GM20431 (cell line): ENCODE data around the gene MPV17.
"Not testable (repeated sequence)": the region's sequence is repeated elsewhere in the genome, so short reads cannot be mapped to it uniquely, and the experiment has no call there.

Source experiments
- in situ Hi-C: fragments of 300-500 bp; cut with MseI, MboI; formaldehyde crosslinking; loops from one replicate; pipeline ENCODE4 v1.15.0; 2020; ENCODE audit warnings: low sequenced_read_pairs; ENCODE audit not compliant: unreplicated experiment

The MPV17 gene

GRCh38 chr2:27272537-27273522, 50.1 kb downstream of the MPV17 start:
- in situ Hi-C loops, result not testable (repeated sequence)

GRCh38 chr2:27271631-27272340, 51.1 kb downstream of the MPV17 start:
- in situ Hi-C loops, result no loop called here

DNA sequence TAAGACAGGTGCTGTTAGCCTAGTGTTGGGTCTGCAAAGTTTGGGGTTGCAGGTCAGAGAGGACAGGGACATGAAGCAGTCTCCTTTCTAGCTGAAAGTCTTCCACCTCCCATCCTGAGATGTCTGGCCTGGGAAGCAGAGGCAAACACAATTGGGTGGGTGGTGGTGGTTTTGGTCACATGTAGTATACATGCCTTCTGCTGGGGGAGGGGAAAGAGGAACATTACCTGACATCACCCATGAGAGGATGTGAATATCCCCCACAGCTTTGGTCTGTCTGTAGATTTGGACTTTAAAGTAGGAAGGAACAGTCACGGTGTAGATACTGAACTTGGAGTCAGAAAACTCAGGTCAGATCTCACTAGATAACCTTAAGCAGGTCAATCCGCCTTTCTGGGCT, 52.2 kb downstream of the MPV17 start:
- in situ Hi-C loops, result no loop called here

- in situ Hi-C loops, result no loop called here
Observed at GRCh38 chr2:27270131-27270530, 52.8 kb downstream of the MPV17 start.

DNA sequence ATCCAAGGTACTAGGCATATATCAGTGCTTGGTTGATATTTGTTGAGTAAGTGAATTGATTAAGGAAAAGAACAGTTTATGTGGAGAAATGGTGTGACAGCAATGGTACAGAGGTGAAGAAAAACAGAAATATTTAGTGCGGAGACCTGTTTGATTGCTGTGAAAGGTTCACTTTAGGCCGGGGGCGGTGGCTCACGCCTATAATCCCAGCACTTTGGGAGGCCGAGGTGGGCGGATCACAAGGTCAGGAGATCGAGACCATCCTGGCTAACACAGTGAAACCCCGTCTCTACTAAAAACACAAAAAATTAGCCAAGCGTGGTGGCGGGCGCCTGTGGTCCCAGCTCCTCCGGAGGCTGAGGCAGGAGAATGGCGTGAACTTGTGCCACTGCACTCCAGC, 54.6 kb downstream of the MPV17 start:
- in situ Hi-C loops, result not testable (repeated sequence)

GRCh38 chr2:27265536-27265870, 57.4 kb downstream of the MPV17 start:
- in situ Hi-C loops, result no loop called here

- in situ Hi-C loops, result no loop called here
Observed at GRCh38 chr2:27264753-27265535, 58.0 kb downstream of the MPV17 start.

- in situ Hi-C loops, result no loop called here
Observed at GRCh38 chr2:27264253-27264752, 58.6 kb downstream of the MPV17 start.

DNA sequence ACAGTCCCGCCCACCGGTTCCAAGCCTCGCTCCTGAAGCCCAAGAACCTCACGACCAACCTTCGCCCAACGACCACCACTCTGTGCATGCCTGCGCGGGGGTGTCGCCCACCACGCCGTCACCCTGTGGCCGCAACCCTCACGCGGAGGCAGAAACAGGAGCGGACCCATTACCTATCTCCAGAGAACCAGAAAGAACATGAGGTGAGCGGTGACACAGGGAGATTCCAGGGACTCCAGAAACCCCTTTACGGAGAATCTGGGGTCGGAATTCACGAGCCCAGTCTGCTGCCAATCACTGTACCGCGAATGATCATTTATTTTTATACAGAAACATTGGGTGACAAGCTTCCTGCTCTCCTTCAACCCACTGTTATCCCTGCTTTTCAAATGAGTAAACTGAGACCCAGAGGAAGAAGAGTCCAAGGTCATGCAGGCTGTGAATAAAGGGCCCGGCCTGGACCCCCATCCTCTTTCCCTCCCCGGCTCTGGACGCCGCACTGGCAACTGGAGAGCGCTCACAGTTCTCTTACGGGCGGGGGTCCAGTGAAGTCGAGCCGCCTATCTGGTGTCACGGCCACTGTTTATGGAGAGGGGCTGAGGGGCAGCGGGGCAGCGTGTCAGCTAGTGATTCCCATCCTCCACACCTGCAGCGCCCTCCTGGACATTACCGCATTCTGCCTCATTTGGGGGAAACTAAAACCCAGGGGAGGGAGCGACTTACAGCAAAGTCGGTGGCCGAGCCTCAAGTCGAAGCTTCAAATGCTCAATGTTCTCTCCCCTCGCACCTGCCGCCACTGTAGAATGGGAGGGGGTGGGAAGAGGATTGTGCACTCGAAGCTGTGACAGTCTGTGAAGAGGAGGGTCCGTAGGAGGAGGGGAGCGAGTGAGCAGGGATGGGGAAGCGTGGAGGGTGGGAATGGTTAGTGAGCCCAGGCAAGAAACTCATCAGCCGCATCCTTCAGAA, 59.3 kb downstream of the MPV17 start:
- in situ Hi-C loops, result no loop called here

GRCh38 chr2:27262379-27263286, 60.3 kb downstream of the MPV17 start, which contains the start of gene SLC30A3:
TSS of gene SLC30A3 (minus strand) at chr2:27263047. CDS start at chr2:27262906, 141 bp downstream.
- in situ Hi-C loops, result no loop called here

DNA sequence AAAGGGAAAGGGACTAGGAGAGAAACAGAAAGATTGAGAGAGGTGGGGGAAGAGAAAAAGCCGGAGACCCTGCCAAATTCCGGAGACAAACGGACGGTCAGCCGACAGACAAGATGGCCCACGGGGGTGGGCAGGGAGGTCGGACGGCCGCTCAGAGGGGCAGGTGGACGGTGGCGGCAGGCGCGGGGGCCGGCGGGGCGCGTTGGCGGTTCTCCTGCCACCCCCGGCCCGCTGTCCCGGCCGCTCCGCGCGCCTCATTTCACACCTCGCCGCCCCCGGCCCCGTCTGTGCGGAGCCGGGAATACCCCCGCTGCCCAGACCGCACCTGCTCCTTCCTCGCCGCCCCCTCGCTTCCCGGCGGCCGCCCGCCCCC, 61.0 kb downstream of the MPV17 start:
- in situ Hi-C loops, result no loop called here

- in situ Hi-C loops, result no loop called here
Observed at GRCh38 chr2:27261241-27261925, 61.5 kb downstream of the MPV17 start.
